GM06990 (cell line): ENCODE data around the gene CLCN1.
A peak's percentile ranks its signal among the peaks of the same experiment; 100 is the strongest.

Experiments used
- DNase-seq: peaks from one replicate; pipeline ENCODE4 v3.0.0-alpha.2; 2011; ENCODE audit not compliant: insufficient read length; ENCODE audit errors: extremely low read depth
- H3K27me3 ChIP-seq: replicated peaks from 2 replicates; pipeline ENCODE4 v1.6.0; 2011; ENCODE audit warnings: low read length; ENCODE audit not compliant: control insufficient read depth, insufficient read depth
- H3K36me3 ChIP-seq: 2 replicates; pipeline ENCODE4 v1.5.1; 2011; ENCODE audit warnings: low read length; ENCODE audit not compliant: control insufficient read depth, insufficient read depth
- H3K4me3 ChIP-seq: replicated peaks from 2 replicates; pipeline ENCODE4 v1.5.1; 2011; ENCODE audit warnings: low read depth, mild to moderate bottlenecking, control low read depth, low read length
- CTCF ChIP-seq: IDR thresholded peaks from 2 replicates; pipeline ENCODE4 v1.5.1; 2011; ENCODE audit warnings: low read length, control low read depth, mild to moderate bottlenecking, inconsistent platforms; ENCODE audit not compliant: insufficient read depth, poor library complexity, severe bottlenecking

The CLCN1 gene

GRCh38 chr7:143385891-143386781, 70.2 kb downstream of the CLCN1 start:
- Histone ChIP-seq H3K36me3 (peaks cover 32% of the 10 kb centered on the region), H3K27me3 (no peaks in the 10 kb centered on the region), H3K4me3 (no peak overlapping the region)
- no peak for TF ChIP-seq CTCF
- DNase-seq, result no peak

GRCh38 chr7:143387156-143387975, 71.5 kb downstream of the CLCN1 start:
- peak; percentile 17 for TF ChIP-seq CTCF
- no peak for DNase-seq
- H3K36me3 ChIP-seq, result peaks cover 35% of the 10 kb centered on the region
- no peaks in the 10 kb centered on the region for H3K27me3 ChIP-seq
- H3K4me3 ChIP-seq, result no peak overlapping the region

- no peak for DNase-seq
- no peaks in the 10 kb centered on the region for H3K27me3 ChIP-seq
- H3K4me3 ChIP-seq, result no peak overlapping the region
- H3K36me3 ChIP-seq, result peaks cover 37% of the 10 kb centered on the region
- no peak for TF ChIP-seq CTCF
Observed at GRCh38 chr7:143388051-143388450, 72.1 kb downstream of the CLCN1 start.

GRCh38 chr7:143388491-143389101, 72.7 kb downstream of the CLCN1 start:
- DNase-seq, result no peak
- Histone ChIP-seq H3K27me3 (no peaks in the 10 kb centered on the region), H3K4me3 (no peak overlapping the region), H3K36me3 (peaks cover 37% of the 10 kb centered on the region)
- TF ChIP-seq CTCF, result no peak

- no peak for TF ChIP-seq CTCF
- Histone ChIP-seq H3K27me3 (no peaks in the 10 kb centered on the region), H3K36me3 (peaks cover 37% of the 10 kb centered on the region), H3K4me3 (no peak overlapping the region)
- no peak for DNase-seq
Observed at GRCh38 chr7:143389316-143390103, 73.6 kb downstream of the CLCN1 start.
